COLO668 (cell line): Measurements from ENCODE around the gene MEI4.
"Not testable (repeated sequence)": the region's sequence is repeated elsewhere in the genome, so short reads cannot be mapped to it uniquely, and the experiment has no call there.

Source experiments
- DNase-seq: peaks from one replicate; lab custom pipeline; 2025; ENCODE audit not compliant: unreplicated experiment; lab: John Stamatoyannopoulos, UW

MEI4 gene

GRCh38 chr6:77674211-77674610, 21.4 kb downstream of the MEI4 start:
- no peak for DNase-seq

GRCh38 chr6:77678048-77678447, 25.2 kb downstream of the MEI4 start:
- DNase-seq: no peak

GRCh38 chr6:77683515-77683914, 30.7 kb downstream of the MEI4 start:
- DNase-seq: no peak

- DNase-seq: no peak
Observed at GRCh38 chr6:77686931-77687330, 34.1 kb downstream of the MEI4 start.

GRCh38 chr6:77688649-77689048, 35.8 kb downstream of the MEI4 start:
- DNase-seq: no peak

- DNase-seq: not testable (repeated sequence)
Observed at GRCh38 chr6:77700095-77700494, 47.3 kb downstream of the MEI4 start.

- no peak for DNase-seq
Observed at GRCh38 chr6:77707603-77708002, 54.8 kb downstream of the MEI4 start.

- DNase-seq: no peak
Observed at GRCh38 chr6:77715588-77715987, 62.7 kb downstream of the MEI4 start.

- no peak for DNase-seq
Observed at GRCh38 chr6:77716311-77716710, 63.5 kb downstream of the MEI4 start.

GRCh38 chr6:77736010-77736409, 83.2 kb downstream of the MEI4 start:
- not testable (repeated sequence) for DNase-seq

GRCh38 chr6:77740380-77740779, 87.5 kb downstream of the MEI4 start:
- DNase-seq: no peak

- DNase-seq: not testable (repeated sequence)
Observed at GRCh38 chr6:77752156-77752555, 99.3 kb downstream of the MEI4 start.

- DNase-seq: no peak
Observed at GRCh38 chr6:77762386-77762785, 109.5 kb downstream of the MEI4 start.

- no peak for DNase-seq
Observed at GRCh38 chr6:77763124-77763523, 110.3 kb downstream of the MEI4 start.

GRCh38 chr6:77764364-77764763, 111.5 kb downstream of the MEI4 start:
- DNase-seq: no peak

GRCh38 chr6:77773157-77773822, 120.5 kb downstream of the MEI4 start:
- DNase-seq: no peak

- no peak for DNase-seq
Observed at GRCh38 chr6:77774457-77774856, 121.6 kb downstream of the MEI4 start.

GRCh38 chr6:77776441-77776840, 123.6 kb downstream of the MEI4 start:
- no peak for DNase-seq

- DNase-seq: no peak
Observed at GRCh38 chr6:77778527-77778926, 125.7 kb downstream of the MEI4 start.

- DNase-seq: no peak
Observed at GRCh38 chr6:77786935-77787629, 134.2 kb downstream of the MEI4 start.

GRCh38 chr6:77796824-77797809, 144.3 kb downstream of the MEI4 start:
- DNase-seq: no peak

- no peak for DNase-seq
Observed at GRCh38 chr6:77812304-77812703, 159.5 kb downstream of the MEI4 start.
